NCI-H2107 treated with DMSO at 0.1 percent for 48 hours (cell line): Measurements from ENCODE around the gene PARD6B.
A peak's percentile ranks its signal among the peaks of the same experiment; 100 is the strongest.
"Not testable (repeated sequence)": the region's sequence is repeated elsewhere in the genome, so short reads cannot be mapped to it uniquely, and the experiment has no call there.

Source experiments
- DNase-seq: peaks from one replicate; lab custom pipeline; 2025; ENCODE audit not compliant: unreplicated experiment; lab: John Stamatoyannopoulos, UW

PARD6B gene

GRCh38 chr20:50731055-50731929, at the start of gene PARD6B:
Gene PARD6B, plus strand, starts transcription at chr20:50731580. Its CDS starts 207 bp downstream, at chr20:50731787.
- DNase-seq, result peak; percentile 97

GRCh38 chr20:50682065-50682464, 49.3 kb upstream of the PARD6B start:
- DNase-seq, result no peak

GRCh38 chr20:50682947-50683530, 48.3 kb upstream of the PARD6B start:
- no peak for DNase-seq

GRCh38 chr20:50683570-50683969, 47.8 kb upstream of the PARD6B start:
- no peak for DNase-seq

GRCh38 chr20:50686821-50687220, 44.6 kb upstream of the PARD6B start:
- DNase-seq, result no peak

- no peak for DNase-seq
These were observed 43.0 kb upstream of the PARD6B start for GRCh38 chr20:50688256-50688975.

GRCh38 chr20:50689864-50690649, 41.3 kb upstream of the PARD6B start:
- DNase-seq, result peak; percentile 18

GRCh38 chr20:50690650-50691572, 40.5 kb upstream of the PARD6B start, which contains the start of gene RIPOR3:
Gene RIPOR3, minus strand, starts transcription at chr20:50691542. Its CDS starts 414 bp downstream, at chr20:50691128.
- no peak for DNase-seq

GRCh38 chr20:50691573-50692551, 39.5 kb upstream of the PARD6B start:
- DNase-seq, result no peak

- DNase-seq, result no peak
These were observed 38.8 kb upstream of the PARD6B start for GRCh38 chr20:50692552-50692933.

- DNase-seq, result no peak
These were observed 38.4 kb upstream of the PARD6B start for GRCh38 chr20:50693001-50693400.

GRCh38 chr20:50694379-50695134, 36.8 kb upstream of the PARD6B start:
- no peak for DNase-seq

- no peak for DNase-seq
These were observed 36.1 kb upstream of the PARD6B start for GRCh38 chr20:50695135-50695872.

- not testable (repeated sequence) for DNase-seq
These were observed 33.1 kb upstream of the PARD6B start for GRCh38 chr20:50698255-50698654.

- no peak for DNase-seq
These were observed 31.7 kb upstream of the PARD6B start for GRCh38 chr20:50699688-50700087.

GRCh38 chr20:50701041-50701963, 30.1 kb upstream of the PARD6B start:
- DNase-seq, result no peak
